Neuronal stem cell (in vitro differentiated cells): Measurements from ENCODE around the gene MKLN1.
"Not testable (repeated sequence)": the region's sequence is repeated elsewhere in the genome, so short reads cannot be mapped to it uniquely, and the experiment has no call there.

ENCODE experiments used
- DNase-seq: peaks from one replicate; pipeline ENCODE4 v3.0.0-alpha.2; 2013; ENCODE audit warnings: low spot score
- H2AFZ ChIP-seq: one replicate; pipeline ENCODE4 v1.6.1; 2013; ENCODE audit warnings: mild to moderate bottlenecking, low read length, inconsistent platforms
- H2AK5ac ChIP-seq: 2 replicates; pipeline ENCODE4 v1.6.1; 2013; ENCODE audit warnings: low read depth, mild to moderate bottlenecking, inconsistent platforms, low read length, moderate library complexity, mixed read lengths
- H2BK120ac ChIP-seq: 2 replicates; pipeline ENCODE4 v1.6.1; 2013; ENCODE audit warnings: low read depth, mild to moderate bottlenecking, inconsistent platforms, low read length, moderate library complexity, mixed read lengths
- H2BK12ac ChIP-seq: one replicate; pipeline ENCODE4 v1.6.1; 2013; ENCODE audit warnings: low read length, inconsistent platforms
- H2BK15ac ChIP-seq: 2 replicates; pipeline ENCODE4 v1.6.1; 2013; ENCODE audit warnings: mild to moderate bottlenecking, low read length, inconsistent platforms, mixed read lengths
- H2BK5ac ChIP-seq: one replicate; pipeline ENCODE4 v1.6.1; 2013; ENCODE audit warnings: inconsistent platforms, mild to moderate bottlenecking, low read length, moderate library complexity
- H3K14ac ChIP-seq: one replicate; pipeline ENCODE4 v1.6.1; 2013; ENCODE audit warnings: low read length, inconsistent platforms
- H3K18ac ChIP-seq: 2 replicates; pipeline ENCODE4 v1.6.1; 2013; ENCODE audit warnings: low read length, inconsistent platforms
- H3K23ac ChIP-seq: 2 replicates; pipeline ENCODE4 v1.6.1; 2013; ENCODE audit warnings: low read depth, mild to moderate bottlenecking, mixed read lengths, low read length, inconsistent platforms; ENCODE audit not compliant: poor library complexity
- H3K27ac ChIP-seq: replicated peaks from 3 replicates; pipeline ENCODE4 v1.5.1; 2013; ENCODE audit warnings: low read length, inconsistent platforms
- H3K27me3 ChIP-seq, 3 experiments: 2 replicates each; pipeline ENCODE4 v1.6.1; 2013; ENCODE audit warnings: low read length in 3 of 3, mild to moderate bottlenecking in 2 of 3, inconsistent platforms in 1 of 3, low read depth in 1 of 3, mixed read lengths in 1 of 3, moderate library complexity in 1 of 3; ENCODE audit not compliant: control insufficient read depth in 3 of 3, insufficient read depth in 3 of 3
- H3K36me3 ChIP-seq, 2 donors: replicated peaks in 1 of 2; 2 replicates each; pipeline ENCODE4 v1.6.1; 2013; ENCODE audit warnings: low read length in 2 of 2; ENCODE audit not compliant: control insufficient read depth in 2 of 2, insufficient read depth in 2 of 2
- H3K4ac ChIP-seq: 2 replicates; pipeline ENCODE4 v1.6.1; 2013; ENCODE audit warnings: inconsistent platforms, mild to moderate bottlenecking, low read length, moderate library complexity
- H3K4me1 ChIP-seq, 2 donors: 1 replicate in 1 of 2; 2 replicates in 1 of 2; pipeline ENCODE4 v1.6.1; 2013; ENCODE audit warnings: low read length in 2 of 2, low read depth in 1 of 2; ENCODE audit not compliant: control insufficient read depth in 2 of 2, insufficient read depth in 1 of 2
- H3K4me2 ChIP-seq: one replicate; pipeline ENCODE4 v1.6.1; 2013; ENCODE audit warnings: mild to moderate bottlenecking, low read length, inconsistent platforms; ENCODE audit not compliant: insufficient read depth, poor library complexity, severe bottlenecking
- H3K4me3 ChIP-seq, 2 donors: 2 replicates each; pipeline ENCODE4 v1.5.1; 2013; ENCODE audit warnings: low read length in 2 of 2, mild to moderate bottlenecking in 2 of 2, inconsistent platforms in 1 of 2, moderate library complexity in 1 of 2
- H3K79me1 ChIP-seq: one replicate; pipeline ENCODE4 v1.6.1; 2013; ENCODE audit warnings: low read depth, mild to moderate bottlenecking, inconsistent platforms, low read length, moderate library complexity
- H3K9ac ChIP-seq: one replicate; pipeline ENCODE4 v1.6.1; 2013; ENCODE audit warnings: mild to moderate bottlenecking, low read depth, low read length, inconsistent platforms; ENCODE audit not compliant: poor library complexity
- H3K9me3 ChIP-seq, 2 donors: replicated peaks in 1 of 2; 2 replicates each; pipeline versions ENCODE3 to v1.6.1; 2013; ENCODE audit warnings: low read length in 2 of 2, mild to moderate bottlenecking in 2 of 2, inconsistent platforms in 1 of 2, low read depth in 1 of 2, mixed read lengths in 1 of 2, moderate library complexity in 1 of 2; ENCODE audit not compliant: control insufficient read depth in 2 of 2, insufficient read depth in 1 of 2
- H4K8ac ChIP-seq: one replicate; pipeline ENCODE4 v1.6.1; 2013; ENCODE audit warnings: low read depth, mild to moderate bottlenecking, inconsistent platforms, low read length, moderate library complexity
- H4K91ac ChIP-seq: one replicate; pipeline ENCODE4 v1.6.1; 2013; ENCODE audit warnings: low read length, low read depth, mild to moderate bottlenecking, inconsistent platforms; ENCODE audit not compliant: poor library complexity
- WGBS, 2 donors: extraction: QIAGEN DNeasy Blood & Tissue Kit; methylation state at CpG; one replicate each; pipeline ENCODE4 v1.1.7; 2013; ENCODE audit warnings: missing lambda C conversion rate in 2 of 2, mixed read lengths in 1 of 2; ENCODE audit not compliant: insufficient read length in 2 of 2, insufficient replicate concordance in 1 of 2; ENCODE audit errors: extremely low coverage in 2 of 2; 5-methylcytosine and 5-hydroxymethylcytosine counted together

Gene MKLN1

DNA sequence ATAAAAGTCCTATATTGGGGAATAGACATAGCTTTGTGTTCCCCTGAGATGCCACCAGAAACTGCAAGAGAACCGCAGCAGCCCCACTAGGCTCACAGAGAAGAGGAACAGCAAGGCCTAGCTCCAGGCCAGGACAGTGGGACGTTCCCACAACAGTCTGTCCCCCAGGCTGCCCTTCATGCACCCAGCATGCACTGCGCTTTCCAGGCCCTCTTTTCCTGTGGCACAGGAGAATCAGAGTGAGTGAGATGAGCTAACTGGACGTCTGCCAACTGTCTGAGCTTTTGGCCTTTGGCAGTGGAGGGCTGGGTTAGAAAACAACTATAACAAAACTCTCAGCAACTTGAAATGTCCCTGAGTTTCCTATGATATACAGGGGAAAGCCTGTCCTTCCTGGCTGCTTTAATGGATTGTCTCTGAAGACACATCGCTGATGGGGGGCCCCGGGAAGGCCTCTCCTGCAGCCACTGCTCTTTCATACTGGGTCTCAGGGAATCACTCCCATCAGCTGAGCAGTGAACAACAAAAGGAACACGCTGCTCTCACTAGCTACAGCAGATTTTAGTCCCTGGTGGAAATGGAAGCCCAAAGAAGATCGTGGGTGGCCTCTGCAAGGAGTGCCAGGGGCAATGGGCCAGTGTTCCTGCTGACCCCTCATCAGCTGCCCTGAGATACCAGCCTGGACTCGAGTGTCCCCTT lies 175.3 kb downstream of the MKLN1 start:
- Histone ChIP-seq H3K36me3 (peaks cover 21 to 97% of the 10 kb centered on the region in 2 donors), H2BK12ac (no peak overlapping the region), H3K9me3 (no peaks in the 10 kb centered on the region), H3K27me3 (no peaks in the 10 kb centered on the region), H4K91ac (no peak overlapping the region), H2BK15ac (no peak overlapping the region), H3K27ac (peak overlapping the region; percentile 5), H2AFZ (no peak overlapping the region), H2AK5ac (no peak overlapping the region), H2BK5ac (no peak overlapping the region), H4K8ac (no peak overlapping the region), H3K23ac (no peak overlapping the region), H3K4me1 (peaks cover 4 to 8% of the 10 kb centered on the region in 2 donors), H3K18ac (no peak overlapping the region), H3K79me1 (no peaks in the 10 kb centered on the region), H3K4ac (no peak overlapping the region), H2BK120ac (no peak overlapping the region), H3K4me2 (no peak overlapping the region), H3K4me3 (no peak overlapping the region), H3K14ac (no peak overlapping the region), H3K9ac (no peak overlapping the region)
- DNase-seq, result no peak
- WGBS, 2 donors, result no CpG with 5 or more reads among the region's 9 CpGs

DNA sequence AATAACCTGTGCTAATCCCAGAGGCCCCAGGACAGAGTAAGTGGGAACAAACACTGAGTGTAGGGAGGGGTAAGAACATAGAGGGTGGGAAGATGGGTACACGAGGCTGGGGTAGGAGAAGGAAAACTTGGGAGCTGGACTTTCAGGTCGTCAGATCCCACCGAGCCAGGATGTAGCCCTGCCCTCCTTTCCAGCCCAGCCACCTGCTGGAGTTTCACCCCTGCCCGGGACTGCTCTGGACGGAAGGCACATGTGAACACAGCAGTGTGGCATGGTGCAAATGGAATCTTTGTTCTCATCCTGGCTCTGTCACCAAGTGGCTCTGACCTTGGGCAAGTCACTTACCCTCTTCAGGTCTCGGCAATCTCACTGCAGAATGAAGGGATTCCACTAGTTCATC lies 176.0 kb downstream of the MKLN1 start:
- Histone ChIP-seq H3K9ac (no peak overlapping the region), H3K14ac (no peak overlapping the region), H3K9me3 (no peaks in the 10 kb centered on the region), H2BK120ac (no peak overlapping the region), H3K4ac (no peak overlapping the region), H3K4me2 (no peak overlapping the region), H4K8ac (no peak overlapping the region), H3K23ac (no peak overlapping the region), H2AFZ (no peak overlapping the region), H3K36me3 (peaks cover 23 to 96% of the 10 kb centered on the region in 2 donors), H3K18ac (no peak overlapping the region), H3K79me1 (no peaks in the 10 kb centered on the region), H2AK5ac (no peak overlapping the region), H3K27ac (no peak overlapping the region), H3K4me1 (peaks cover 4 to 10% of the 10 kb centered on the region in 2 donors), H2BK15ac (no peak overlapping the region), H3K4me3 (no peak overlapping the region), H2BK5ac (no peak overlapping the region), H2BK12ac (no peak overlapping the region), H4K91ac (no peak overlapping the region), H3K27me3 (no peaks in the 10 kb centered on the region)
- no peak for DNase-seq
- no CpG with 5 or more reads among the region's 6 CpGs for WGBS, 2 donors

DNA sequence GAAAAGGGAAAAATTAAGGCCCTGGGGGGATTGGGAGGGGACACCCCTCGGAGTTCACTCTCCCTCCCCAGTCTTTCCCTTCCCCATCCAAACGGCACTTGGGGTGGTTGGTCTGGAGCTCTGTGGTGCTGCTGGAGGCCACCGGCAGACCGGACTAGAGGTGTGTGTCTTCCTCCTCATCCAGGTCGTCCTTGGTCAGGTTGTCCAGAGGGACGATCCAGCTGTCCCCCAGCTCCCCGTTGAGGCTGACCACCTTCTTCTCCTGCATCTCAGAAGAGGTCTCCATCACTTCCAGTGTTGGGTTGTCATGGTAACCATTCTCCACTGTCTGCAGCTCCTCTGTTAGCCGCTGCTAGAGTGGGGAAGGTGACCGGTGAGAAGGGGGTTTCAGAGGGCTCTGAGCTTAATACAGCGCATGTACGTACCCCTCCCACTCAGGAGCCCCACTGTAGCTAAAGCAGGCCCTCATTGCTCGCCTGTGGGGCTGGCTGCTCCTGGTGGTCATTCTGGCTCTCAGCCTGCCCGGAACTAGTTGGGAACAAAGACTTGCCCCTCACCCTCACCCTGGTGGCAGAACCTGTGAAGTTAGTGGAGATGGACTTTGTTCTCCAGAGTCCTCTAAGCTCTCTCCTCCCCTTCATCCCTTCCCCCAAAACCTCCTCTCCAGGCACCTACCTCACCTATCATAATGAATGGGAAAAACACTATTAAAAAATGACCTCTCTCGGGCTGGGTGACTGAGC lies 176.7 kb downstream of the MKLN1 start:
- H3K36me3 ChIP-seq, result peaks cover 27 to 96% of the 10 kb centered on the region in 2 donors
- no peak overlapping the region for H2AK5ac ChIP-seq

DNA sequence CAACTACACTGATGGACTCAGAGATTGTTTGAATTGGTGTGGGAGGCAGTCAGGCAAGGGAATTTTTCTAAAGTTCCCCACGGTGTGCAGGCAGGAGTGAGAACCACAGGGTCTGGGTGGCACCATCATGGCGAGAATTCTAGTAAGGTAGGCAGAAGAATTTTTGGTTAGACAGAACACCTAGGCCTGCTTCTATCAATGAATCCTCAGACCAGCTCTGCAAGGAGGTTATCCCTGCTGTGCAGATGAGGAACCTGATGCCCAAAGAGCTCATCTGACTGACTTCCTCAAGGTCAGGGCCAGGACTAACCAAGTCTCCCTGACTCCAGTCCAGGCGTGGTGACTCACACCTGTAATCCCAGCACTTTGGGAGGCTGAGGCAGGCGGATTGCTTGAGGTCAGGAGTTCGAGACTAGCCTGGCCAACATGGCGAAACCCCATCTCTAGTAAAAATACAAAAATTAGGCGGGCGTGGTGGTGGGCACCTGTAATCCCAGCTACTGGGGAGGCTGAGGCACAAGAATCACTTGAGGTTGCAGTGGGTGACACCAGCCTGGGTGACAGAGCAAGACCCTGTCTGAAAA lies 177.5 kb downstream of the MKLN1 start:
- Histone ChIP-seq H3K36me3 (peaks cover 27 to 97% of the 10 kb centered on the region in 2 donors), H3K4me1 (peaks cover 4 to 10% of the 10 kb centered on the region in 2 donors)
- H2AK5ac ChIP-seq, H3K27ac ChIP-seq, H2BK120ac ChIP-seq, H4K8ac ChIP-seq, H3K23ac ChIP-seq, H3K4ac ChIP-seq, H3K79me1 ChIP-seq, H4K91ac ChIP-seq, H2AFZ ChIP-seq, H3K18ac ChIP-seq, H3K4me2 ChIP-seq, H2BK5ac ChIP-seq, H2BK12ac ChIP-seq, H3K4me3 ChIP-seq, H3K27me3 ChIP-seq, DNase-seq, H3K9ac ChIP-seq, H2BK15ac ChIP-seq, H3K9me3 ChIP-seq, H3K14ac ChIP-seq: not testable (repeated sequence)
- no CpG with 5 or more reads among the region's 8 CpGs for WGBS, 2 donors

More for the DNA sequence above, 176.7 kb downstream of the MKLN1 start:
- H3K23ac ChIP-seq, result no peak overlapping the region
- no peaks in the 10 kb centered on the region for H3K27me3 ChIP-seq
- H3K4me1 ChIP-seq, result peaks cover 4 to 10% of the 10 kb centered on the region in 2 donors
- no peaks in the 10 kb centered on the region for H3K79me1 ChIP-seq
- no peak for DNase-seq
- H2AFZ ChIP-seq, result no peak overlapping the region
- H2BK12ac ChIP-seq, result no peak overlapping the region
- H3K4me2 ChIP-seq, result no peak overlapping the region
- no peak overlapping the region for H3K18ac ChIP-seq
- no peak overlapping the region for H2BK5ac ChIP-seq
- no peak overlapping the region for H3K27ac ChIP-seq
- no peak overlapping the region for H3K4ac ChIP-seq
- H2BK120ac ChIP-seq, result no peak overlapping the region
- WGBS, 2 donors, result no CpG with 5 or more reads among the region's 14 CpGs
- no peak overlapping the region for H3K4me3 ChIP-seq
- no peak overlapping the region for H4K8ac ChIP-seq
- no peak overlapping the region for H4K91ac ChIP-seq
- no peak overlapping the region for H3K14ac ChIP-seq
- H2BK15ac ChIP-seq, result no peak overlapping the region
- no peaks in the 10 kb centered on the region for H3K9me3 ChIP-seq
- no peak overlapping the region for H3K9ac ChIP-seq
